Lower leg skin (tissue), 3 donors: ENCODE measurements around the gene CREBBP.

Source experiments
- CTCF ChIP-seq, 3 donors: fragments of 450-650 bp; IDR thresholded peaks; one replicate each; pipeline ENCODE4 v1.5.1; 2016; ENCODE audit warnings: antibody characterized with exemption in 3 of 3, mild to moderate bottlenecking in 3 of 3, moderate library complexity in 2 of 3
- POLR2A ChIP-seq, 2 donors: fragments of 450-650 bp; IDR thresholded peaks; one replicate each; pipeline ENCODE4 v1.6.1; 2016 to 2017; ENCODE audit warnings: antibody characterized with exemption in 2 of 2, mild to moderate bottlenecking in 1 of 2, moderate library complexity in 1 of 2

GRCh38 chr16:3808308-3809063, 72.0 kb downstream of the CREBBP start:
- TF ChIP-seq CTCF (IDR thresholded peaks at IDR 0.05): no peak
- no peak for TF ChIP-seq POLR2A (IDR thresholded peaks at IDR 0.05)
